Keratinocyte (primary cell): ENCODE measurements around the gene CHMP6. TPM values are rescaled to one million over a fixed set of nuclear protein-coding genes. Genes with fewer than 3 reads are reported as not detected.

Source experiments
- DNase-seq: peaks from one replicate; pipeline ENCODE4 v3.0.0-alpha.2; 2011; ENCODE audit warnings: low read depth, missing footprints, low spot score
- FAIRE-seq: peaks from 2 replicates; lab custom pipeline; 2011; peaks lifted over from hg19 to GRCh38; lab: Jason Lieb, UNC
- H2AFZ ChIP-seq: 2 replicates; pipeline ENCODE4 v1.6.0; 2012; ENCODE audit warnings: low read length, control low read depth, inconsistent platforms; ENCODE audit not compliant: control insufficient read depth
- H3K27ac ChIP-seq: 2 replicates; pipeline ENCODE4 v1.5.1; 2011; ENCODE audit warnings: low read length; ENCODE audit not compliant: control insufficient read depth, insufficient read depth
- H3K27me3 ChIP-seq: 3 replicates; pipeline ENCODE4 v1.6.0; 2011; ENCODE audit warnings: low read length; ENCODE audit not compliant: control insufficient read depth, insufficient read depth; ENCODE audit errors: extremely low read depth
- H3K36me3 ChIP-seq, 2 experiments: 2 replicates in 1 of 2; 3 replicates in 1 of 2; pipeline ENCODE4 v1.5.1; 2011; ENCODE audit warnings: low read length in 2 of 2, mild to moderate bottlenecking in 1 of 2; ENCODE audit not compliant: control insufficient read depth in 2 of 2, insufficient read depth in 2 of 2; ENCODE audit errors: extremely low read depth in 1 of 2
- H3K4me1 ChIP-seq: 3 replicates; pipeline ENCODE4 v1.5.1; 2011; ENCODE audit warnings: low read length; ENCODE audit not compliant: control insufficient read depth, insufficient read depth; ENCODE audit errors: extremely low read depth
- H3K4me2 ChIP-seq: 3 replicates; pipeline ENCODE4 v1.6.0; 2011; ENCODE audit warnings: low read depth, low read length; ENCODE audit not compliant: control insufficient read depth, insufficient read depth; ENCODE audit errors: extremely low read depth
- H3K4me3 ChIP-seq, 3 experiments: fragments of 200-600 bp in 1 of 3; sonication (generic) in 1 of 3; 2 replicates in 2 of 3; 3 replicates in 1 of 3; pipeline ENCODE4 v1.5.1; 2011 to 2016; ENCODE audit warnings: low read length in 3 of 3, mild to moderate bottlenecking in 3 of 3, control low read depth in 2 of 3, inconsistent platforms in 1 of 3, low read depth in 1 of 3, mixed read lengths in 1 of 3, mixed run types in 1 of 3, moderate library complexity in 1 of 3; ENCODE audit not compliant: control insufficient read depth in 2 of 3, insufficient read depth in 2 of 3; ENCODE audit errors: extremely low read depth in 1 of 3
- H3K79me2 ChIP-seq: 2 replicates; pipeline ENCODE4 v1.6.0; 2012; ENCODE audit warnings: low read length; ENCODE audit not compliant: control insufficient read depth, insufficient read depth
- H3K9ac ChIP-seq: 3 replicates; pipeline ENCODE4 v1.6.0; 2011; ENCODE audit warnings: low read length; ENCODE audit not compliant: control insufficient read depth, insufficient read depth; ENCODE audit errors: extremely low read depth
- H3K9me1 ChIP-seq: 3 replicates; pipeline ENCODE4 v1.6.0; 2011; ENCODE audit warnings: low read length; ENCODE audit not compliant: control insufficient read depth, insufficient read depth; ENCODE audit errors: extremely low read depth
- H3K9me3 ChIP-seq: 2 replicates; pipeline ENCODE4 v1.5.1; 2012; ENCODE audit warnings: low read depth, low read length; ENCODE audit not compliant: control insufficient read depth
- H4K20me1 ChIP-seq: 3 replicates; pipeline ENCODE4 v1.6.0; 2011; ENCODE audit warnings: low read length; ENCODE audit not compliant: control insufficient read depth, insufficient read depth; ENCODE audit errors: extremely low read depth
- CTCF ChIP-seq, 3 experiments: IDR thresholded peaks in 1 of 3; conservative IDR thresholded peaks in 1 of 3; optimal IDR thresholded peaks in 1 of 3; 2 replicates in 2 of 3; 3 replicates in 1 of 3; pipeline versions ENCODE3 to v1.5.1; 2011; ENCODE audit warnings: low read length in 3 of 3, mild to moderate bottlenecking in 3 of 3, moderate library complexity in 2 of 3, control low read depth in 1 of 3, inconsistent platforms in 1 of 3; ENCODE audit not compliant: insufficient read depth in 2 of 3; ENCODE audit errors: extremely low read depth in 1 of 3
- EZH2 ChIP-seq: IDR thresholded peaks from one replicate; pipeline ENCODE4 v1.6.1; 2012; ENCODE audit warnings: inconsistent platforms, mild to moderate bottlenecking, low read length, moderate library complexity
- dilution Hi-C: fragments of 300-500 bp; cut with MboI; formaldehyde crosslinking; loops from one replicate; pipeline ENCODE4 v1.7.0; 2020; ENCODE audit warnings: low sequenced_read_pairs; ENCODE audit not compliant: extremely low pct_ligation_motif_present
- polyA plus RNA-seq, 5 experiments: library from polyadenylated mRNA; depleted of rRNA in 3 of 5; stranded (reverse) in 3 of 5; stranded (forward) in 1 of 5; unstranded in 1 of 5; fragments of >200 nt; gene quantifications; 1 replicate in 1 of 5; 2 replicates in 3 of 5; 3 replicates in 1 of 5; pipeline versions ENCODE4 v1.2.1 to v1.2.3, GENCODE V29; 2011 to 2012; ENCODE audit warnings: missing spikeins in 2 of 5, low read depth in 1 of 5, low replicate concordance in 1 of 5

Gene CHMP6
- polyA plus RNA-seq, 1 donor (not counting 4 experiments of a cell fraction or from before 2014, with no cell fraction given): 20.9 TPM

DNA sequence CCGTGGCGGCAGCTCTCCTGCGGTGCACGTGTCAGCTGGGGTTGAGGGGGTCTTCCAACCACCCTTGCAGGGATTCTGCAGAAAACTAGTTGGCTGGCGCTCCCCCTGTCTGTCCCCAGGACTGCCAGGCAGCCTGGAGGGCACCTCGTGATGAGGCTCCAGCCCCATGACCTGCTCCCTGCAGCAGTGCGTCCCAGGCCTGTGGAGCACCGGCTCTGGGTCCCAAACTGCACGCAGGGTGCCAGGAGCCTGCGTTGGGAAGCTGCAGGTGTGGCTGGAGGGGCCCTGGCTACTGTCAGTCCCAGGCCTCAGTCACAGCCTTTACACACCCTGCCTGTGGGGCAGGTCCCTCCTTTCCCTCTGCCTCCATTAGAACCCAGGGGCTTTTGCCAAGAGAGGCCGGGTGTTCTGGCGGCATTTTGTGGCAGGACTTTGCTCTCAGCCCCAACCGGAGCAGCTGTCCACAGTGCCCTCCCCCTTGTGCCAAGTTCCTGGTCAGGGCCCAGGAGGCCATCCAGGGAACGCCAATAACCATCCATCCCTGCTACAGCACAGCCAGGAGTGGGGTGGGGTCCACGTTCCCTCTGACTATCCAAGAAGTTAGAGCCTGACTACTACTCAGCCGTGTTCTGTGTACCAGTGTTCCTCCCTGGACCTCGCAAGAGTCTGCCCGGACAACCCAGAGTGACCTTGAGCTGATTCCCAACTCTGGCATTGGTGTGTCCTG lies 9.2 kb downstream of the CHMP6 start:
- Histone ChIP-seq H2AFZ (no peak overlapping the region), H3K36me3 (peaks cover 15 to 19% of the 10 kb centered on the region in 2 experiments), H3K4me2 (no peak overlapping the region), H3K27ac (no peak overlapping the region), H3K9me3 (no peaks in the 10 kb centered on the region), H3K9me1 (no peaks in the 10 kb centered on the region), H3K9ac (no peak overlapping the region), H3K4me3 (no peak overlapping the region), H3K79me2 (no peaks in the 10 kb centered on the region), H4K20me1 (no peaks in the 10 kb centered on the region), H3K27me3 (peaks cover 21% of the 10 kb centered on the region), H3K4me1 (peaks cover 12% of the 10 kb centered on the region)
- no peak for FAIRE-seq
- dilution Hi-C loops: no loop called here
- DNase-seq: no peak
- no peak for TF ChIP-seq EZH2
- TF ChIP-seq CTCF (optimal IDR thresholded peaks at IDR 0.05 in 1 of 3, IDR thresholded peaks at IDR 0.05 in 1 of 3, conservative IDR thresholded peaks at IDR 0.05 in 1 of 3; ENCODE audit: extremely low read depth in 1 of 3, insufficient read depth in 2 of 3, low read length in 3 of 3): no peak

DNA sequence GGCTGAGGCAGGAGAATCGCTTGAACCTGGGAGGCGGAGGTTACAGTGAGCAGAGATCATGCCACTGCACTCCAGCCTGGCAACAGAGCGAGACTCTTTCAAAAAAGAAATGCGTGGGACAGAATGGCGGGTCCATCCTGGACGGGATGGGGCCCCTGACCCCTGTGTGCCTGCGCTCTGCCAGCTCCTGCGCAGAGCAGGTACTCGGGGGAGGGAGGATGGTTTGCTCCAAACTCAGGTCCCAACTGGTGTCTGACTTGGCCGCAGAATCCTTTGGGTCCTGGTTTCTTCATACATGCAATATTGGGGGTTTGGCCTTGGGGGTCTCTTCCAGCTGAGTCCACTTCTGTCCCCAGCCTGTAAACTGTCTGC lies 10.4 kb downstream of the CHMP6 start:
- no peaks in the 10 kb centered on the region for H3K9me1 ChIP-seq
- H4K20me1 ChIP-seq: no peaks in the 10 kb centered on the region
- no peak overlapping the region for H2AFZ ChIP-seq
- H3K27me3 ChIP-seq: peaks cover 31% of the 10 kb centered on the region
- H3K4me1 ChIP-seq: peaks cover 12% of the 10 kb centered on the region
- peak overlapping the region; percentile 54 for H3K4me2 ChIP-seq
- no peak overlapping the region for H3K27ac ChIP-seq
- dilution Hi-C loops: no loop called here
- FAIRE-seq (no peak), DNase-seq (no peak)
- H3K9me3 ChIP-seq: no peaks in the 10 kb centered on the region
- H3K4me3 ChIP-seq: peak overlapping the region in 1 of 3 experiments; percentile 20
- H3K36me3 ChIP-seq: peaks cover 9 to 16% of the 10 kb centered on the region in 2 experiments
- no peak overlapping the region for H3K9ac ChIP-seq
- H3K79me2 ChIP-seq: no peaks in the 10 kb centered on the region
- TF ChIP-seq CTCF (optimal IDR thresholded peaks at IDR 0.05 in 1 of 3, IDR thresholded peaks at IDR 0.05 in 1 of 3, conservative IDR thresholded peaks at IDR 0.05 in 1 of 3; ENCODE audit: extremely low read depth in 1 of 3, insufficient read depth in 2 of 3, low read length in 3 of 3) (no peak), EZH2 (no peak)
